ENCODE results near the gene TTC3.

TTC3 gene

GRCh38 chr21:37060296-37060695, 12.8 kb upstream of the TTC3 start:
- peak; percentile 66 for DNase-seq

- no peak for DNase-seq
Observed at GRCh38 chr21:37061926-37062592, 11.0 kb upstream of the TTC3 start.

- no peak for DNase-seq
Observed at GRCh38 chr21:37062593-37062935, 10.5 kb upstream of the TTC3 start.

GRCh38 chr21:37063433-37063832, 9.6 kb upstream of the TTC3 start:
- no peak for DNase-seq

GRCh38 chr21:37064841-37065240, 8.2 kb upstream of the TTC3 start:
- DNase-seq = no peak

GRCh38 chr21:37065561-37066177, 7.4 kb upstream of the TTC3 start:
- DNase-seq = no peak

GRCh38 chr21:37071561-37072273, 1.3 kb upstream of the TTC3 start:
- peak; percentile 63 for DNase-seq

GRCh38 chr21:37072274-37072987, 623 bp upstream of the TTC3 start:
- no peak for DNase-seq

- DNase-seq = peak; percentile 79
Observed at GRCh38 chr21:37073417-37074196, 553 bp downstream of the TTC3 start.

- no peak for DNase-seq
Observed at GRCh38 chr21:37074197-37074510, 1.1 kb downstream of the TTC3 start.

- DNase-seq = no peak
Observed at GRCh38 chr21:37074546-37074945, 1.5 kb downstream of the TTC3 start.

GRCh38 chr21:37075214-37075770, 2.2 kb downstream of the TTC3 start:
- DNase-seq = no peak

GRCh38 chr21:37076087-37076850, 3.2 kb downstream of the TTC3 start:
- DNase-seq = no peak

GRCh38 chr21:37077403-37077802, 4.3 kb downstream of the TTC3 start:
- DNase-seq = no peak

- no peak for DNase-seq
Observed at GRCh38 chr21:37079211-37079824, 6.3 kb downstream of the TTC3 start.

GRCh38 chr21:37082375-37082774, 9.3 kb downstream of the TTC3 start:
- no peak for DNase-seq

GRCh38 chr21:37082856-37083528, 9.9 kb downstream of the TTC3 start:
- no peak for DNase-seq

- no peak for DNase-seq
Observed at GRCh38 chr21:37085726-37086125, 12.7 kb downstream of the TTC3 start.

- DNase-seq = no peak
Observed at GRCh38 chr21:37087188-37087587, 14.1 kb downstream of the TTC3 start.

- no peak for DNase-seq
Observed at GRCh38 chr21:37088186-37088735, 15.2 kb downstream of the TTC3 start.

- no peak for DNase-seq
Observed at GRCh38 chr21:37093977-37094376, 20.9 kb downstream of the TTC3 start.
